ENCODE data around the gene FTCDNL1.

The FTCDNL1 gene

DNA sequence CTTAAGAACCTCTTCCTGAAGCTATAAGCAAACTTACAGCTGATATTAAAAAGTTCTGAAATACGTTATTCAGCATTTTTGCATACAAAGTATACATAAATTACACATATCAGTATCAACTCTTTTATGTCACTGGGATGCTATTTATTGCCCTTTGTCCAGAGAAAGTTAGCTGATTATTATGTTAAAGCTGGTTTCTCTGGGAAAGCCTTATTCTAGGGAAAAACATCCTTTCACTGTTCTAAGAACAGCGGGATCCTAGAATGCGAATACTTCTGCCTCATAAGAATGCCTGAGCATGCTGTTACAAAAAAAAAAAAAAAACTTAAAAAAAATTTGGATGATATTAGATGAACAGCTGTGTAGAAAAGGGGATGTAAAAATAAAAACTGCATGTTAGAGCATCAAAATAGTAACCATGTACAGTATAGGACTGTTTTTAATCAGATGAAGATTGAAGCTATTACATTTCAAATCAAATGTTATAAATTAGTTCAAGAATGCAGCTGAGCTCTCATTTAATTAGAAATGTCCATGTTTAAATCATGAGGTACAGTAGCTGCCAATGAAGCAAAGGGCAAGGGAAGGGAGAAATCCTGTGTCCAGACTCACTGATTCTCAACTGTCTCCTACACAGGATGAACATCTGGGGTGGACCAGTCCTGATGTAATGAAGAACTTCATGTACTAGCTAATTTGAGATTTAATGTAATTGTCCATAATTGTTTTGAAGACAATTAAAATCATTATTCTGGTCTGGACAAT, 8.2 kb downstream of the FTCDNL1 start:
- DNase-seq (ENCODE audit: low spot score), result no peak

DNA sequence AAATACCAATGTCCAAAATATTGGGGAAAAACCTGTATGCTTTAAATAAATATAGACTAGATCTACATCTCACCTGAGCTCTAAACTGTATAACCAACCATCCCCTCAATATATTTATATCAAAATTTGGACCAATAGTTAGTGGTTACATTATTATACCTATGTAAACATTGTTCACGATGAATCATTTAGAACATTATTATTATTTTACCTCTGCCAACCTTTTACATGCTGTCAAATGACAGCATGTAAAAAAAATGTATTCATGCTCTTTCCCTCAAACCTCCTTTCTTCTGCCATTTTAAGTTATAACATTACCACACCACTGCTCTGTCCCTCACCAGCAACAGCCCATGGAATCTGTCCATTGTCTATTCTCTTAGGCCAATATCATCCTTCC, 9.6 kb downstream of the FTCDNL1 start:
- no peak for DNase-seq (ENCODE audit: low spot score)

DNA sequence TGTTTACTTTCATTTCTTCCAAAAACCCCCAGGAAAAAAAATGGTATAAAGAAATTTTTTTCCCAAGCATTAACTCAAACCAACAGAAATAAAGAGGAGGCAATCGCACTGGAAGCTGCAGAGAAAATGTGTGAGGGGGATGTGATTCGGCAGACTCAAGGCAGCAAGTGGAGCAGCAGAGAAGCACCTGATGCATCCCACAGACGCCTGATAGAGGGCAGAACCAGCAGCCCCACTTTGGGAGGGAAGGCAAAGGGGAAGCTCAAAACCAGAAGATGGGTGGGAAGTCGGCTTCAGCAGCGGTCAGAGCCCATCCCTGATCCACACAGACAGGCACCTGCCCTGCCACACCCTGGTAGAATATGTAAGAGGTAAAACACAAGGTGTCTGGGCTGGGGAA, 12.6 kb downstream of the FTCDNL1 start:
- no peak for DNase-seq (ENCODE audit: low spot score)

DNA sequence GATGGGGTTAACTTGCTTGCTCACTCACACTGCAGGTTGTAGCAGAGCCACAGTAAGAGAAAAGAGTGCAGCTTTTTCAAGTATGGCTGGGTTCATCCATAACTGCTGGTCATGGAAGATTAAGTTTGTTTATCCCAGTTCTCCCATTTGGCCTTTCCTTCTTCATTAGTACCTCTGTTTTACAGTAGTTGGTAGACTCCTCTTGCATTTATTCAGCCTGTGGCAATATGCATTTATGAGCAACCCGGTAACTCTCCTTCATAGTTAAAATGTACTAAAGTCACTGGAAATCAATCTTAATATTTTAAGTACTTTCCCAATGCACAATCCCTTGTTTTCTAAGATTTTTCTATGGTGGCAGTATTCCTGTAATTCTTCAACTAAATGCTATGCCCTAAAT, 14.0 kb downstream of the FTCDNL1 start:
- DNase-seq (ENCODE audit: low spot score), result no peak

DNA sequence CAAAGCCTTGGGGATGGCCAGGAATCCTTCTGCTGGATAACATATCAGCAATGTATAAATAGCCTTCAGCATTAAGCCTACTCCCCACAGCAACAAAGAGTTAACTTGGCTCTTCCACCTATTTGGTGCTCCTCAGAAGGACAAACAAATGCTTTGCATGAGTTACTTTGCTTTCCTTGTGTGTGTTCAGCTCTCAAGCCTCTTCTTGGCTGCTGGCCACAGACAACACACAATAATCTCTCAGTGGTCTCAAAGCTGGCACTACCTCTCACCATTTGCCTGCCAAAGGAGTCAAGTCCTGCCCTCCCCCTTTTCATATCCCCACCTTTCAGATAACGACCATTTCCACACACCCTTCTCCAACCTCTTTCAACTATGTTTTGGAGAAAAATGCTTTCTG, 17.5 kb downstream of the FTCDNL1 start:
- DNase-seq (ENCODE audit: low spot score), result no peak

DNA sequence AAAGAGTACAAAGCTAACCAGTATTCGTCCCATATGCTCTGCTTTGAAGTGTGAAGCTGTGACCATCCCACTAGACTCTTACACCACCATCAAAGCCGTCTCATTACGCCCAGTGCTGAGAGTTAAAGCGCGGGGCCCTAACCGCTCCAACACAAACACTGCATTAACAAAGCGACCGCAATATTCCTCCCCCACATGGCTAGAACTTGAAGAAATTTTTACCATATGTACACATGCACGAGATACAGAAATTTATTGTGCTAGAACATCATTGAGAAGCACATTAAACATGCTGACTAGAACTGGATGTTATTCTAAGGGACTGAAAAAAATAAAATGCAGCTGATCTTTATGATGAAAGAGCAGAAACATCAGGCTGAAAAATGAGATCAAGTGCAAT, 20.5 kb downstream of the FTCDNL1 start:
- no peak for DNase-seq (ENCODE audit: low spot score)

DNA sequence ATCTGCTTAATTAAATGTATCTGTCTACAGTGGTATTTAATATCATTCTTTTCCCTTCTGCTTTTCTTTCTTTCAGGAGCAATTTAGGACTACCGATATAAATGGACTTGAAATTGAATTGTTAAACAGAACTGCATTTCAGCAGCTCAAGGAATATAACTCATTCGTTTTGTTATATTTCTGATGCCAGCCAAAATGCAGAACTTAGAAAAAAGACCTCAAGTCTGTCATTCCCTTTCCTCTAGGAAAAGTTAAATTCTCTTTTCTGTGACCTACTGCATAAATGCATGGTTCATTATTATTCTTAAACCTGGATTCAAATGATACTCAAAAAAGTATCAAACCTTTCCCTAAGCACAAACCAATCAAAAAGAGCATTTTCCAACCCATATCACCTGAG, 21.4 kb downstream of the FTCDNL1 start:
- no peak for DNase-seq (ENCODE audit: low spot score)

DNA sequence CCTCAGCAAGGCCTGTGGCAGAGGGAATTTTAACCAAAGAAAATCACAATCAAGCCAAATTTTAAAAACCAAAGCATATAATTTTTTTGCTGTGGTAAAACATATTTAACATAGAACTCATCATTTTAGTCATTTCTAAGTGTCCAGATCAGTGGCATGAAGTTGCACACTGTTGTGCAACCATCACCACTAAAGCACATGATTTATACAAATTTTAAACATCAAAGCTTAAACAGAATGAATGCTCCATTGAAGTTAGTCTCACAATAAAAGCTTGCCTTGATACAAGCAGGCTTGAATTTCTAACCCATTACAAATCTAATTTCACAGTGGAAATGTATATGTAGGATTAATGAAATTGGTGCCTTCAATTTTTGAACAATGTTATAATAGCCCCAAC, 31.2 kb downstream of the FTCDNL1 start:
- no peak for DNase-seq (ENCODE audit: low spot score)

DNA sequence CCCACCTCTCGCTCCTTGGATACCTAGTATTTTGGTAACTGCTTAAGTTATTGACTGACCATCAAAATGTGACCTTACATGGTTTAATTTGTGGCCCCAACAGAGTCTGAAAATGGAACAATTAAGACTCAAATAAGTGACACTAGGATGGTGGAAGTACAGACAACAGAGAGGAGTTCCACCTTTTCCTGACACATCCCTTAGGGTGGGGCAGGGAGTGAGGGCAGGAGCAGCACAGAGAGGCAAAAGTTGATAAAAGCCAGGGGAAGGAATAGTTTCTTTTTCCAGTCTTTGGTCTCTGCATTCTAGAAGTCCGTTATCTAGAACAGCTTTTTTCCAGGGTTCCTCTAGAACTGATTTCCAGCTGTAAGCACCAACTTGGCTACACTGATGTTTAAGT, 32.2 kb downstream of the FTCDNL1 start:
- DNase-seq (ENCODE audit: low spot score), result no peak

DNA sequence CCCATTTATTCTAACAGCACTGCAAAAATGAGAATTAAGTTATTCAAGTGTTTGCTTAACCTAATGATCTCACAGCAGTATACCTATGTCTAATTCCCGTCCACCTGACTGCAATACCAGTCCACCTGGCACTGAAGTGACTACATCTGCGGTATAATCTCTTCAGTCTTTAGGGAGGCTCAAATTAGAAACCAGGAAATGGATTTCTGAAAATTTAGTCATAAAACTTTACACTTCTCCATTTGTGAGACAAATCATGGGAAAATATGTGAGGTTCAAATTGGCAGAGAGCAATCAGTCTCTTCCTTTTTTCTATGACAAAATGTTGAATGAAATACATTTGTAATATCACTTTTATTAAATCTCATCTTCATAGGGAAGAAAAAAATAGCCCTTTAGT, 33.0 kb downstream of the FTCDNL1 start:
- no peak for DNase-seq (ENCODE audit: low spot score)

DNA sequence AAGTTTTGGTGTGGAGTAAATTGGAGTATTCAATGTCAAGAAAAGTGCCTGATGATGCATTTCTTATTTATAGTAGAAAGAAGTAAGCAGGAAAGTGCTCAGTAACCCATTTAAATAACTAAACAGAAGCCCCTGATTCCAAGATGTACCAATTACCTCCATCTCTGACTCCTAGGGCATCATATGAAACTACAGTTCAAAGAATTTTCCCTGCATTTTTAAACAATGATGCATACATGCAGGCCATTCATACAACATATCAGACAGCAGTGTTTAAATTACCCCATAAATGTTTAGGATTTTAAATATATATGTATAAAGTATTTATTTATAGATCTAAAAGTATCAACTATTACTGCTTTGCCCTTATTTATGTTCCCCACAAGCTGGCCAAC, 36.2 kb downstream of the FTCDNL1 start:
- no peak for DNase-seq (ENCODE audit: low spot score)

DNA sequence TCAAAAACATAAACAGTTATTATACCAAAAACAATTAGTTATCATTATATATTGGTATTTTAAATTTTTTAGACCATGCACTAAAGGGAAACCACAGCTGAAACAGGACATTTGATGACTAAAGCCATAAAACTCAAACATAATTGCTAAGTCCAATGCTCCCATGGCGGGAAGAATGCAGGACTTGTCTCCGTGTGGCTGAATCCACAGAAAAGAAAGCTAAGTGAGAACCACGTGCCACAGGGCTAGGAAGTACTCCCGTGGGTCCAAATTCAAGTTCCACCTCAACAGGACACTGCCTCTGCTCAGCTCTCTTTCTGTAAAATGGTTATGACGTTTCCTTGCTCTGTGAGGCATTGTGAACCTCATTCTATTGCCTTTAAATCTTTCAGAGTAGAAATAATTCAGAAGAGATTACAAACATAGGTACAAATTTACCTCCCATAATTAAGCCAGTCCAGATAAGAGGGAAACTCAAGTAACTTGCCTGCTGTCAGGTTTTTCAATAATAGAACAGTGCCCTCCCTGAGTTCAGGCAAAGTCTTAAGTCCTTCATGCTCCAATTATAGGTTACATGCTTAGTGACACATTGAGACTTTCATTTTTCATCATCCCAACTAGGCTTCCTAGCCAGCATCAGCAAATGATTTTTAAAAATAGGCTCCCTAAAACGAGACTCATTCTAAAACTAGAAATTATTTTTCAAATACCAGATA, 36.7 kb downstream of the FTCDNL1 start:
- DNase-seq (ENCODE audit: low spot score), result no peak

DNA sequence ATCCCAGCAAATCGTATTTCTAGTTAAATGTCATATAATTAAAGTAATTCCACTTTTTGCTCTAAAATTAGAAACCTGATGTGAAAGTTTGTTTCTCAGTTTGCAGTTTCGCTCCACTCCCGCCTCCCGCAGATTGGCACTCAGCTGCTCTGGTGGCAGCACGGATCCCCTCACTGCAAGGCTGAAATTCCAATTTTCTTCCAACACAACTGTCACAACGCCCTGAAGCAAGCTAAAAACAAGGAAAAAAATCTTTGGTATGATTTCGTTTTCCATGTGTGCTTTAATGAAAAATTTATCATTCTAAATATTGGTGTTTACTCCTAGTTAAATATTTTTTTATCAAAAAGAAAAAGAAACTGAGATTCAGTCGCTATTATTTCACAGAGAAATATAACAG, 38.5 kb downstream of the FTCDNL1 start:
- DNase-seq (ENCODE audit: low spot score), result no peak

DNA sequence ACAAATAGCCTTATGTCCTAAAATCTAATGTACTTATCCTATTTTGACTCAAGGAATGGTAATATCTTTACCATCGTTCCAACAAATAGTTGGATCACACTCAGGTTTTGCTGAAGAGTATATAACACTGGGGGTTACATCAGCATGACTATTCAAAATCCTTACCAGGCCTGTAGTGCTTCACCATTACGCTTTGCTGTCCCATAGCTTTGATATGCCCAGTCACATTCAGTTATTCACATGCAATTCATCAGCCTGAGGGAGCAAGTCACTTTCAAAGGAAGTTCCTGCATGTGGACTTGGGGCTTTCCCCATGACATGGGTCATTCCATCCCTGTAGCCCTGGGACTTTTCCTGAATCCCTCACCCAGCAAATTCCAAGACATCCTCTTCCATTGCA, 39.6 kb downstream of the FTCDNL1 start:
- DNase-seq (ENCODE audit: low spot score), result no peak

DNA sequence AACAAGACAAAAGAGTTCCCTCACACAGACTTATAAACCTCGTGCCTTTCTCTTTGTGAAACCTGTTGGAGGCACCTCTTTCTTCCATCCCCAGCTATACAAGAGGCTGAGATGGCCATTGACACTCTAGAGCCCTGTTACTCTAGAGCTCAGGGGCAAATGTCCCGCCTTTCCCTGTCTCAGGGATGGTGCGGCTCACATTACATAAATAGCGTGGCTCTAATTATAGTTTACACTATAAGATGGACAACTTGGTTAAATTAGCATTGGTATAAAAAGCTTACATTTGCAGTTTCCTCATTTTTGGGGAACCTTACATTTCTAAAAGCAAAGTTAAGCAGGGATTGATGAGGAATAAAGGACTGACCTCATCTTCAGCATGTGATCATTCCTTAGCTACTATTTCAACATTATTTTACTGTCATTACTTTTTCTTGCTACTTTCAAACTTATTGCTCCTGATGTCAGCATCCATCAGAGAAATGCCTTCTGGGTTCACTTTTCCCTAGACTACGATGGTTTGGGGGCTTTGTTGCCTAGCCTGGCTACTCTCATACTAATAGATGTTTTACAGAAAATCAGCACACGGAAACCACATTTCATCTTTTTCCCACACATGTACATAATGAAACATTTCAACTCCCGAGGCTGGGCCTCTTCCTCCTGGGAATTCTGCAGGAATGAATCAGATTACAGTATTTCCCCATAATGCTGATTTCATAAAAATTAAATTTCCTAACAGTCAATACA, 40.4 kb downstream of the FTCDNL1 start:
- DNase-seq (ENCODE audit: low spot score), result no peak

DNA sequence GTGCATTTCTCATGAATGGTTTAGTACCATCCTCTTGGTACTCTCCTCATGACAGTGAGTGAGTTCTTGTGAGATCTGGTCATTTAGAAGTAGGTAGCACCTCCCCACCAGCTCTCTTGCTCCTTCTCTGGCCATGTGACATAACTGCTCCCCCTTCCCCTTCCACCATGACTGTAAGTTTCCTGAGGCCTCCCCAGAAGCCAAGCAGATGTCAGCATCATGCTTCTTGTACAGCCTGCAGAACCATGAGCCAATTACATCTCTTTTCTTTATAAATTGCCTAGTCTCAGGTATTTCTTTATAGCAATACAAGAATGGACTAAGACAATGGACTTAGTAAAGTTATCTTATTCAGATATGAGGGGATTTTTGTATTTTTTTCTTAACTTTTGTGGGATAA, 43.0 kb downstream of the FTCDNL1 start:
- DNase-seq (ENCODE audit: low spot score), result no peak

DNA sequence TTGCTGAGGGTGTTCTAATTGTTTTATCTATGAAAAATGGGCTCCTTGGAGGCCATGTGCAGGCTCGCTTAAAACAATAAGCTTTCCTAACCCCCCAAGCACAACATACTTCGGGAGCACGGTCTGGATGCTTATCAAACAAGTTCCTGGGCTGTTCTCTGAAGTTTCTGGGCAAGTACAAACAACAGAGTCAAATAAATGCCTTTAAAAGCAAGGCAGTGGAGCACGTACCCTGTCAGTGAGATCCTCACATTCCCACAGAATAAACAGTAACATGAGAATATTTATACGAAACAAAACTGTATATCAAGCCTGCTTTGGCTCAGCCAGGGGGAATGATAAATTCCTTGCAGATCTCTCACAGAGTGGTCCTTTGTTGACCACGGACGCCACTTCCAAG, 44.8 kb downstream of the FTCDNL1 start:
- DNase-seq (ENCODE audit: low spot score), result no peak

DNA sequence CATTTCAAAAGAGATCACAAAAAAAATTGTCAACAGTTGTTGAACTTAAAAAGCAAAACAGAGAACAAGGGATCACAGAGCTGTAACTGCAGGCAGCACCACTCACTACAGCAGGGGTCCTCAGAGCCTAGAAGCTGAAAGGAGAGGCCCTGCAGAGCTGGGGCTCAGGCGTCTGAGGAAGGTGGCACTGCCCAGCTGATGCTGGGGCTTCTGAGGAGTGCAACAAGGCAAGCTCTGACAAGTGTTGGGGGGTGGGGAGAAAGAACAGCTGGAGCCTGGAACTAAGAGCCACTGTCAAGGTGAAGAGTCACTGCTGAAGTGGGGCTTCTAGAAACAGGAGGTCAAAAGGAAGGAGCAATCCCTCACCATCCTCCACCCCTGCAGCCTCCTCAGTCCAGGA, 46.2 kb downstream of the FTCDNL1 start:
- no peak for DNase-seq (ENCODE audit: low spot score)

DNA sequence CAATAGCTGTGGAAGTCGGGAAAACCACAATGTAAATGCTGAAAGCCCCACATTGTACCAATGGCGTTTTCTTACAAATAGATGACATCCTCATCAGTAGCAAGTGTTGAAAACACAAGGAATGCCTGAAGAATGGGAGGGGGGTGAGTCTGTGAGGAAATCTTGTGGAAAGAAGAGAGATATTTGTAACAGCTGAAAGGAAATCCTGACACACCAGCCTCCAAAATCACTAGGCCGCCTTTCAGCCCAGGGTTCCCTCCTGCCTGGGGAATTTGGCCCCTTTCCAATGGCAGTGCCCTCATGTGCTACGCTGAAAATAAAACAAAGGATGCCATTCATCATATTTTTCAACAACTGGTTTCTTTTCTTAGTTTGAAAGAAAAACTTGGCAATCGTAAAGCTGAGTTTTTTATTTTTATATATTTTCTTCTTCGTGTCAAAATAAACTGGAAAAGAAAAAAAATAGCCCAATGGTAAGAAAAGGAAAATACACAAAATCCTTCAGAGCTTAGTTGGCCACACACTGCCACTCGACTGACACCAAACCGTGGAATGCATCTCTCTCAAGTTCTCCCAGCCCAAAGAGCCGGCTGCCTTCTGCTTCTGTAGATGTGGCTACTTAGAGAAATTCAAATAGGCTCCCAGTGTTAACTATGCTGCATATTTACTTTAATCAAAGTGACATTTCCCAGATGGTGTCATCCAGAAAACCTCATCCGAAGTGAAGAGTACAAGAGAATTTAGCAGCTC, 52.0 kb downstream of the FTCDNL1 start:
- no peak for DNase-seq (ENCODE audit: low spot score)

DNA sequence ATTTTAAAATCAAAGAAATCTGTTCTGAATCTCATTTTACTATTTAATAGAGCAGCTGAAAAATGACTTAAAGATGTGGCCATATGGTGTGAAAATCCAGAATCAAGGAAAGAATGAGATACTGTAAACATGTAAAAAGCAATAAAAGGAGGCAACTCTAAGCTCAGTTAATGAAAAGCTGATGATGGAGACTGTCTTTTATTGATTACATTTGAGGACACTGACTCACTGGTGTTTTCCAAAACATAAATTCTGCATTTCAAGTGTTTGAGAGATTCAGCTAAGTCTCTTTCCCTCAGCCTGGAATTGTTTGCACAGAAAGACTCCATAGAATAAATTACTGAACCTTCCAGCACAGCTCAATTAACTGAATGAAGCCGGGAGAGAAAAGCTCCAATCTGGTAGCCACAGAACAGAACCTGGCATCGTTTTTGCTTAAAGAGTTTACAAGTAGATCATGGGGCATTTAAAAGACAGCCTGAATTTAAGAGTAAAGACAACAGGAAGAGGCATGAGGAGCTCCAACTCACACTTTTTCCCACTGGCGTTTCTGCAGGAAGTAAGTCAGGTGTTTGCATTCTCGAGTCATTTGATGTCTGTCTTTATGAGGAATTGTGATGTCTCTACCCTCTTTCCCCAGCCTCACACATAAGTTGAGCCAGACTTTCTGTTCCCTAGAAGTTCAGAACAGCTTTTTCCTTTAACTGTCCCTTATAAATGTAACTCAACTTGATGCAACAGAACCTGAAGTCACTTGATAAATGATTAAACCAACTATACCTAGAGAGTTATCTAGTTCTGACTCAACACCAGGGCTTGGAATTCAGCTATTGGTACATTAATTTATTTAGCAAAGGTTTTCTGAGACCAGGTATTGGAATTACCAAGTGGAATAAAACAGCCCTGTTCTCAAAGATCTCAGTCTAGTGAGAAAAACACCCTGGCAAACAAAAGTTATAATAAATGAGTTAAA, 53.3 kb downstream of the FTCDNL1 start:
- no peak for DNase-seq (ENCODE audit: low spot score)

DNA sequence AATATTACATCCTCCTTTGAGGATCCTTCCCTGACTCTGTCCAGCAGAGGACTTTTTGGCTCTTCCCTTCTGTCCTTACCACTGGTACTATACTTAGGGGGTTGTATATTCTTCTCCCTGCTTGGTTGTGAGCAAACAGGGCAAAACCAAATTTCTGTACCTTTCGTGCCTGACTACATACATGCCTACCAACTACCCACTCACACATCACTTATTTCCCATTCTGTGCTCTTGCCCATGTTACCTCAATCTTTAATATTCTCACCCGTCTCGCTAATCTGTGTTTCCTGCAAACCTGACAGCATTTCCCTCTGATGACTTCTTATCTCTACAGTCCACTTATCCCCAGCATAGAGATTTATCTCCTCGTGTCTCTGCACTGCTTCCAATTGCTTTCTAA, 58.6 kb downstream of the FTCDNL1 start:
- no peak for DNase-seq (ENCODE audit: low spot score)
